GM21367 (cell line): ENCODE data around the gene RPL3.

Experiments
- ATAC-seq: cut with Tn5 transposase; IDR thresholded peaks from one replicate; pipeline ENCODE4 v1.9.1; 2021; ENCODE audit not compliant: unreplicated experiment

RPL3 gene

GRCh38 chr22:39317775-39318506 lies 1.5 kb downstream of the RPL3 start:
- ATAC-seq = no peak

- ATAC-seq = no peak
These were observed 2.2 kb downstream of the RPL3 start for GRCh38 chr22:39317084-39317774.

GRCh38 chr22:39316440-39317083 lies 2.9 kb downstream of the RPL3 start:
- ATAC-seq = no peak

GRCh38 chr22:39315389-39315788 lies 4.0 kb downstream of the RPL3 start:
- ATAC-seq = no peak

- ATAC-seq = no peak
These were observed 5.0 kb downstream of the RPL3 start for GRCh38 chr22:39314251-39314971.

GRCh38 chr22:39313258-39314001 lies 6.0 kb downstream of the RPL3 start:
- no peak for ATAC-seq

GRCh38 chr22:39312410-39312809 lies 7.0 kb downstream of the RPL3 start:
- ATAC-seq = no peak

- ATAC-seq = no peak
These were observed 7.6 kb downstream of the RPL3 start for GRCh38 chr22:39311592-39312400.

- no peak for ATAC-seq
These were observed 9.3 kb downstream of the RPL3 start for GRCh38 chr22:39309881-39310714.

GRCh38 chr22:39309364-39309861 lies 10.0 kb downstream of the RPL3 start:
- no peak for ATAC-seq

GRCh38 chr22:39308614-39309363 lies 10.6 kb downstream of the RPL3 start:
- ATAC-seq = no peak

- no peak for ATAC-seq
These were observed 12.7 kb downstream of the RPL3 start for GRCh38 chr22:39306456-39307361.

GRCh38 chr22:39303892-39304671 lies 15.3 kb downstream of the RPL3 start:
- ATAC-seq = no peak

- no peak for ATAC-seq
These were observed 16.1 kb downstream of the RPL3 start for GRCh38 chr22:39303358-39303757.

- no peak for ATAC-seq
These were observed 16.9 kb downstream of the RPL3 start for GRCh38 chr22:39302431-39302960.

GRCh38 chr22:39301926-39302325 lies 17.5 kb downstream of the RPL3 start:
- ATAC-seq = no peak
